ENCODE results near the gene HLA-DQB2. TPM values are rescaled to one million over a fixed set of nuclear protein-coding genes. Genes with fewer than 3 reads are reported as not detected.

Gene HLA-DQB2
- total and polyA plus RNA-seq, 2 donors (not counting 1 experiment from before 2014, with no cell fraction given): not detected

DNA sequence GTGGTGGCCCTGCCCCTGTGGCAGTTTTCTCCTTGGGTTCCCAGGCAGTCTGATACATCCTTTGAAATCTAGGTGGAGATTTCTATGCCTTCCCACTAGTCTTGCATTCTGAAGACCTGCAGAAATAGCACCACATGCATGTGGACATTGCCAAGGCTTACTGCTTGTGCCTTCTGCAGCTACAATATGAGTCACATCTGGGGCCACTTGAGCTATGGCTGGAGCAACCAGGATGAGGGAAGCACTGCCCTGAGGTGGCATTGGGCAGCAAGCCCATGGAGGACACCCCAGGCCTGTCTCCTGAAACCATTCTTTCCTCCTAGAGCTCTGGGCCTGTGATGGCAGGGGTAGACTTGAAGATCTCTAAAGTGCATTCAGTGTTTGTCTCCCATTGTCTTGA is 15.7 kb upstream of the HLA-DQB2 start:
- Histone ChIP-seq H3K27ac (ENCODE audit: insufficient read depth, low read length) (no peak overlapping the region), H2AFZ (ENCODE audit: low read length) (no peak overlapping the region), H3K4me1 (ENCODE audit: control insufficient read depth, extremely low read depth, insufficient read depth, low read length) (no peaks in the 10 kb centered on the region), H3K9me3 (ENCODE audit: control insufficient read depth, insufficient read depth, low read depth, low read length) (no peaks in the 10 kb centered on the region), H3K27me3 (ENCODE audit: control insufficient read depth, insufficient read depth, low read length) (no peaks in the 10 kb centered on the region), H3K36me3 (ENCODE audit: control insufficient read depth, insufficient read depth, low read length) (no peaks in the 10 kb centered on the region), H4K20me1 (ENCODE audit: control insufficient read depth, extremely low read depth, insufficient read depth, low read length) (no peaks in the 10 kb centered on the region), H3K4me2 (ENCODE audit: extremely low read depth, insufficient read depth, low read length) (no peak overlapping the region), H3K4me3 (replicated peaks in 1 of 4; ENCODE audit: control extremely low read depth in 1 of 4, insufficient read depth in 1 of 4, low read depth in 3 of 4, low read length in 4 of 4) (no peak overlapping the region), H3K79me2 (ENCODE audit: control insufficient read depth, insufficient read depth, low read length) (no peaks in the 10 kb centered on the region), H3K9ac (ENCODE audit: insufficient read depth, low read length) (no peak overlapping the region)
- no peak for DNase-seq (ENCODE audit: low read depth in 2 of 2)
- TF ChIP-seq CTCF (conservative IDR thresholded peaks at IDR 0.05 in 1 of 2, IDR thresholded peaks at IDR 0.05 in 1 of 2; ENCODE audit: low read depth in 1 of 2, low read length in 2 of 2) (no peak), EZH2 (IDR thresholded peaks at IDR 0.05; ENCODE audit: low read length, missing control alignments) (no peak)

- Histone ChIP-seq H3K27me3 (ENCODE audit: control insufficient read depth, insufficient read depth, low read length) (no peaks in the 10 kb centered on the region), H4K20me1 (ENCODE audit: control insufficient read depth, extremely low read depth, insufficient read depth, low read length) (no peaks in the 10 kb centered on the region), H3K9me3 (ENCODE audit: control insufficient read depth, insufficient read depth, low read depth, low read length) (no peaks in the 10 kb centered on the region), H3K27ac (ENCODE audit: insufficient read depth, low read length) (no peak overlapping the region), H3K4me1 (ENCODE audit: control insufficient read depth, extremely low read depth, insufficient read depth, low read length) (no peaks in the 10 kb centered on the region), H3K4me2 (ENCODE audit: extremely low read depth, insufficient read depth, low read length) (no peak overlapping the region), H2AFZ (ENCODE audit: low read length) (no peak overlapping the region), H3K36me3 (ENCODE audit: control insufficient read depth, insufficient read depth, low read length) (no peaks in the 10 kb centered on the region), H3K79me2 (ENCODE audit: control insufficient read depth, insufficient read depth, low read length) (no peaks in the 10 kb centered on the region), H3K9ac (ENCODE audit: insufficient read depth, low read length) (no peak overlapping the region), H3K4me3 (replicated peaks in 1 of 4; ENCODE audit: control extremely low read depth in 1 of 4, insufficient read depth in 1 of 4, low read depth in 3 of 4, low read length in 4 of 4) (no peak overlapping the region)
- DNase-seq (ENCODE audit: low read depth in 2 of 2): no peak
- TF ChIP-seq EZH2 (IDR thresholded peaks at IDR 0.05; ENCODE audit: low read length, missing control alignments) (no peak), CTCF (conservative IDR thresholded peaks at IDR 0.05 in 1 of 2, IDR thresholded peaks at IDR 0.05 in 1 of 2; ENCODE audit: low read depth in 1 of 2, low read length in 2 of 2) (no peak)
Measured at GRCh38 chr6:32775071-32775470, 11.7 kb upstream of the HLA-DQB2 start.

DNA sequence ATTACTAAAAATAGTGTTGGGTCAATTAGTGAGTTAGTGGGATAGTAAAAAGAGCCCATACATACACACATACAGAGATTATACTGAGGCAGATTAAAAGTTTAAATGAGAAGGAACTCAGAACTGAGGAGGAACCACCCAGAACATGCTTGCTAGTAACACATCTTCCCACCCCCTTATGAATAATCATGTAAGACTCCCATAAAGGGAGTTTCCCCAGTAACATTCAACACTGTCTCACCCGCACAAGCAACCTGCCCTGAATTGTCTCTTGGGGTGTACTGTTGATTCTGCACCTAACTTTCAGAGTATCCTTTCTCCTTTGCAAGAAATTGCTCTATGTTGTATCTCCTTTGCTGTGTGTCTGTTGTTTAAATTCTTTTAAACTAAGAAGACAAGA is 11.1 kb upstream of the HLA-DQB2 start:
- Histone ChIP-seq H3K36me3 (ENCODE audit: control insufficient read depth, insufficient read depth, low read length) (no peaks in the 10 kb centered on the region), H3K27ac (ENCODE audit: insufficient read depth, low read length) (no peak overlapping the region), H4K20me1 (ENCODE audit: control insufficient read depth, extremely low read depth, insufficient read depth, low read length) (no peaks in the 10 kb centered on the region), H3K9me3 (ENCODE audit: control insufficient read depth, insufficient read depth, low read depth, low read length) (no peaks in the 10 kb centered on the region), H2AFZ (ENCODE audit: low read length) (no peak overlapping the region), H3K4me3 (replicated peaks in 1 of 4; ENCODE audit: control extremely low read depth in 1 of 4, insufficient read depth in 1 of 4, low read depth in 3 of 4, low read length in 4 of 4) (no peak overlapping the region), H3K9ac (ENCODE audit: insufficient read depth, low read length) (no peak overlapping the region), H3K27me3 (ENCODE audit: control insufficient read depth, insufficient read depth, low read length) (no peaks in the 10 kb centered on the region), H3K79me2 (ENCODE audit: control insufficient read depth, insufficient read depth, low read length) (no peaks in the 10 kb centered on the region), H3K4me2 (ENCODE audit: extremely low read depth, insufficient read depth, low read length) (no peak overlapping the region), H3K4me1 (ENCODE audit: control insufficient read depth, extremely low read depth, insufficient read depth, low read length) (no peaks in the 10 kb centered on the region)
- TF ChIP-seq CTCF (conservative IDR thresholded peaks at IDR 0.05 in 1 of 2, IDR thresholded peaks at IDR 0.05 in 1 of 2; ENCODE audit: low read depth in 1 of 2, low read length in 2 of 2) (no peak), EZH2 (IDR thresholded peaks at IDR 0.05; ENCODE audit: low read length, missing control alignments) (no peak)
- no peak for DNase-seq (ENCODE audit: low read depth in 2 of 2)
